IPS-18a (cell line): ENCODE data around the gene DHX16.

ENCODE experiments used
- H3K27ac ChIP-seq: one replicate; pipeline ENCODE4 v1.5.1; 2013; ENCODE audit warnings: low read length
- H3K27me3 ChIP-seq: one replicate; pipeline ENCODE4 v1.6.1; 2013; ENCODE audit warnings: mild to moderate bottlenecking, low read length; ENCODE audit not compliant: control insufficient read depth, insufficient read depth
- H3K36me3 ChIP-seq: one replicate; pipeline ENCODE4 v1.6.1; 2013; ENCODE audit warnings: low read depth, low read length; ENCODE audit not compliant: control insufficient read depth
- H3K4me1 ChIP-seq: one replicate; pipeline ENCODE4 v1.6.1; 2013; ENCODE audit warnings: low read depth, low read length; ENCODE audit not compliant: control insufficient read depth
- H3K4me3 ChIP-seq: one replicate; pipeline ENCODE4 v1.5.1; 2013; ENCODE audit warnings: low read length
- H3K9ac ChIP-seq: one replicate; pipeline ENCODE4 v1.6.1; 2013; ENCODE audit warnings: mild to moderate bottlenecking, low read length, moderate library complexity
- H3K9me3 ChIP-seq: one replicate; pipeline ENCODE4 v1.6.1; 2013; ENCODE audit warnings: low read depth, low read length; ENCODE audit not compliant: control insufficient read depth

The DHX16 gene

GRCh38 chr6:30712441-30712945 lies 39.7 kb upstream of the DHX16 start:
- no peaks in the 10 kb centered on the region for H3K27me3 ChIP-seq
- no peaks in the 10 kb centered on the region for H3K9me3 ChIP-seq
- H3K4me1 ChIP-seq: no peaks in the 10 kb centered on the region
- H3K36me3 ChIP-seq: peaks cover 66% of the 10 kb centered on the region
- H3K9ac ChIP-seq: no peak overlapping the region
- H3K27ac ChIP-seq: no peak overlapping the region
- H3K4me3 ChIP-seq: no peak overlapping the region

DNA sequence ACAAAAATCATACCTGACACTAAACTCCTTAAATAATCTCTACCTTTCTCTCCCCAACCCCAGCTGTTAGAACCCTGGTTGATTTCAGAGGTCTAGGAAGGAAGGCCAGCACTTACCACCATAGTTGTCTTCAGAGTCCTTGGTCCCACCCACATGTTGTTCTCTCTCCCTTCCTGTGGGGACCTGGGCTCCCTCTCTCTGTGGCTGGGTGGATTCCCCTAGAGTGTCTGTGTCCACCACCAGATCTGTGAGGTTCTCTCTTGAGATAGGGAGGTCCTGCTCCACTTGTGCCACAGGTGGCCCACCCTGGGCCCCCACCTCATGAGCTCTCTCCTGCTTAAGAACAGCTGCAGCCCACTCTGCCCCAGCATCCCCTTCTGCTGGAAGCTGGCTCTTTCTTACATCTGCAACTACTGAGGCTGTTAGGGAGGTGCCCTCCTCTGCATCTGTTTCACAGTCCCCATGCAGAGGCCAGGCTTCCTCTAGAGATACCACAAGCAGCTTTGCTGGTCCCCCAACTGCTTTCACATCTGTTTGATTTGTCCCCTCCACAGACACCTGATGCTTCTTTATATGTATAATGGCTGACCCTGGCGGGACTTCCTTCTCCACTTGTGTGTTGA lies 39.1 kb upstream of the DHX16 start:
- no peak overlapping the region for H3K9ac ChIP-seq

DNA sequence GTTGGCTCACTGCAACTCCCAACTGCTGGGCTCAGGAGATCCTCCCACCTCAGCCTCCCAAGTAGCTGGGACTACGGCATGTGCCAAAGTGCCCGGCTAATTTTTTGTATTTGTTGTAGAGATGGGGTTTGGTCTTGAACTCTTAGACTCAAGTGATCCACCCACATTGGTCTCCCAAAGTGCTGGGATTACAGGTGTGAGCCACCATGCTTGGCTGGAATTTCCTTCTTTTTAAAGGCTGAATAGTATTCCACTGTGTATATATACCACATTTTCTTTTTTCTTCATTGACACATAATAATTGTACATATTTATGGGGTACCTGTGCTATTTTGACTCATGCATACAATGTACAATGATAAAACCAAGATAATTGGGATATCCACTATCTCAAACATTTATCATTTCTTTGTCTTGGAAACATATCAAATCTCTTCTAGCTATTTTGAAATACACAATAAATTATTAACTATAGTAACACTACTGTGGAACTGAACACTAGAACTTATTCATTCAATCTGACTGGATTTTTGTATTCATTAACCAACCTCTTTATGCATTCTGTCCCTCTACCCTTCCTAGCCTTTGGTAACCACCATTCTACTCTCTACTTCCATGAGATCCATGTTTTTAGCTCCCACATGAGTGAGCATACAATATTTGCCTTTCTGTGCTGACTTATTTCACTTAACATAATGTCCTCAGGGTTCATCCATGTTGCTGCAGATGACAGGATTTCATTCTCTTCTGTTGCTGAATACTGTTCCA lies 36.5 kb upstream of the DHX16 start:
- Histone ChIP-seq H3K9me3 (no peaks in the 10 kb centered on the region), H3K9ac (no peak overlapping the region), H3K27me3 (no peaks in the 10 kb centered on the region), H3K4me1 (no peaks in the 10 kb centered on the region), H3K27ac (no peak overlapping the region), H3K4me3 (no peak overlapping the region), H3K36me3 (peaks cover 84% of the 10 kb centered on the region)

More for the DNA sequence above, 39.1 kb upstream of the DHX16 start:
- Histone ChIP-seq H3K4me1 (no peaks in the 10 kb centered on the region), H3K9me3 (no peaks in the 10 kb centered on the region), H3K27ac (no peak overlapping the region), H3K27me3 (no peaks in the 10 kb centered on the region), H3K36me3 (peaks cover 72% of the 10 kb centered on the region), H3K4me3 (no peak overlapping the region)

- H3K27me3 ChIP-seq: no peaks in the 10 kb centered on the region
- no peaks in the 10 kb centered on the region for H3K9me3 ChIP-seq
- H3K9ac ChIP-seq: no peak overlapping the region
- H3K36me3 ChIP-seq: peaks cover 82% of the 10 kb centered on the region
- no peaks in the 10 kb centered on the region for H3K4me1 ChIP-seq
- no peak overlapping the region for H3K4me3 ChIP-seq
- H3K27ac ChIP-seq: no peak overlapping the region
Measured at GRCh38 chr6:30707281-30707850, 34.6 kb upstream of the DHX16 start.

GRCh38 chr6:30705620-30706019 lies 32.8 kb upstream of the DHX16 start:
- Histone ChIP-seq H3K27ac (no peak overlapping the region), H3K4me1 (no peaks in the 10 kb centered on the region), H3K9ac (no peak overlapping the region), H3K4me3 (no peak overlapping the region), H3K27me3 (no peaks in the 10 kb centered on the region), H3K36me3 (peaks cover 70% of the 10 kb centered on the region), H3K9me3 (no peaks in the 10 kb centered on the region)

- H3K36me3 ChIP-seq: peaks cover 65% of the 10 kb centered on the region
Measured at GRCh38 chr6:30703821-30704220, 31.0 kb upstream of the DHX16 start.

DNA sequence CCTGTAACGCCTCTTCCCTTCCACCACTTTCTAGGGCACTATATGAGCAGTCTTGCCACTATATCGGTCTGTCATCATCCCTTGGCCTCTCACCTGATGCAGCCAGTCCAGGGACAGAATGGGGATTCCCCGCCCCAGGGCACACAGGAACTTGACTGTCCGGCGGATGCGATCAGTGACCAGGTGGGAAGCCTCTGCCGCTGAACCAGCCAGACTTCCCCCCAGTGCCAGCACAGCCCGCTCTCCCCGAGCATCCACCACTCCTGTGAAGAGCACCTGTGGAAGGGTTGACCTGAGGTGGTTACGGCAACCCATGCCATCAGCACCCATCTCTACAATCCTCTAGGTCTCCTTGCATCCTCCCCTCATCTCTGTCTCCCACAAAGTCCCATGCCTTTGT lies 30.2 kb upstream of the DHX16 start:
- Histone ChIP-seq H3K9me3 (no peaks in the 10 kb centered on the region), H3K36me3 (peaks cover 58% of the 10 kb centered on the region), H3K9ac (no peak overlapping the region), H3K27ac (no peak overlapping the region), H3K4me3 (no peak overlapping the region), H3K27me3 (no peaks in the 10 kb centered on the region), H3K4me1 (no peaks in the 10 kb centered on the region)

More at GRCh38 chr6:30703821-30704220, 31.0 kb upstream of the DHX16 start:
- no peaks in the 10 kb centered on the region for H3K9me3 ChIP-seq
- no peak overlapping the region for H3K27ac ChIP-seq
- no peak overlapping the region for H3K4me3 ChIP-seq
- H3K4me1 ChIP-seq: no peaks in the 10 kb centered on the region
- H3K9ac ChIP-seq: no peak overlapping the region
- no peaks in the 10 kb centered on the region for H3K27me3 ChIP-seq

- Histone ChIP-seq H3K9ac (no peak overlapping the region), H3K27ac (no peak overlapping the region), H3K27me3 (no peaks in the 10 kb centered on the region), H3K36me3 (peaks cover 38% of the 10 kb centered on the region), H3K4me3 (no peak overlapping the region), H3K9me3 (no peaks in the 10 kb centered on the region), H3K4me1 (no peaks in the 10 kb centered on the region)
Measured at GRCh38 chr6:30700340-30700739, 27.5 kb upstream of the DHX16 start.

DNA sequence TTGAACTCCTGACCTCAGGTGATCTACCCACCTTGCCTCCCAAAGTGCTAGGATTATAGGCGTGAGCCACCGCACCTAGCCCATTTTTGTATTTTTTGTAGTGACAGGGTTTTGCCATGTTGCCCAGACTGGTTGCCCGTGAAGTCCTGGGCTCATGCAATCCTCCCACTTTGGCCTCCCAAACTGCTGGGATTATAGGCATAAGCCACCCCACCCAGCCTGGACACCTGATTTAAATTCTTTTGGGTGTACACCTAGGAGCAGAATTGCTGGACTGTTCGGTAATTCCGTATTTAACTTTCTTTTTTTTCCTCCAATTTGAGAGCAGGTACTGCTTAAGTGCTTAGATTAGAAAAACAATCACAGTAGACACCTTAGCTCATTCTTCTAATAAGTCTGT lies 23.6 kb upstream of the DHX16 start:
- H3K36me3 ChIP-seq: peaks cover 12% of the 10 kb centered on the region
- no peaks in the 10 kb centered on the region for H3K9me3 ChIP-seq
- peaks cover 1% of the 10 kb centered on the region for H3K4me1 ChIP-seq
- no peak overlapping the region for H3K4me3 ChIP-seq
- no peaks in the 10 kb centered on the region for H3K27me3 ChIP-seq
- no peak overlapping the region for H3K27ac ChIP-seq
- no peak overlapping the region for H3K9ac ChIP-seq

DNA sequence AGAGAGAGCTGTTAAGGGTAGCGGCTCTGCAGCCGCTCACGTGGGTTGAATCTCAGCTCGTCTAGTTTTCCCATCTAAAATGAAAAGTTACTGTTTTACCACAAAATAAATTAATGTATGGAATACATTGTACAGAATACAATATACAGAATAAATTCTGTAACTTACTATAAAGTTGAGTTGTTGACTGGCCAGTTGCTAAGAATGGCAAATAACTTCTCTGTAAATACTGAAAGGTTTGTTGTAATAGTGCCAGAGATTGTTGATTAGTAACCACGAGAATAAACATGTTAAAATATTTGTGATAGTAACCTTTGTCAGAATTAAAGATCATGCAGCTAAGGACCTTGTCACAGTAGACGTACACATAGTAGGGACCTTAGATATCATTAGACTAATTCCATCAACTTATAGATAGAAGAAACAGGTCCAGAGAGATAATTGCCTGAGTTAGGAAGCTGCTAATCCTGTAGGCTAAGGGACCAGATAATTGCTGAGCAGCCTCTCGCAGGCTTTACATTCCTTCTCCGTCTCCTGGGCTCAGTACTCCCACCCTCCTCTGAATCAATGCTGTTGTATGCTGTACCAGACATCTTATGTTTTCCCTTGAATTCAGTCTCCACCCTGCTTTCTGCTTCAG lies 18.5 kb upstream of the DHX16 start:
- Histone ChIP-seq H3K4me1 (peaks cover 19% of the 10 kb centered on the region), H3K36me3 (no peaks in the 10 kb centered on the region), H3K9ac (peak overlapping the region; percentile 65), H3K27ac (no peak overlapping the region), H3K9me3 (no peaks in the 10 kb centered on the region), H3K27me3 (no peaks in the 10 kb centered on the region), H3K4me3 (peak overlapping the region; percentile 93)

GRCh38 chr6:30690403-30691207 lies 17.8 kb upstream of the DHX16 start, which contains the start of gene NRM:
Gene NRM, minus strand, starts transcription at chr6:30690984. Its CDS starts 10 bp downstream, at chr6:30690974.
- Histone ChIP-seq H3K4me3 (peak within 1 kb of the TSS; percentile 93), H3K27me3 (no peaks in the 10 kb centered on the region), H3K4me1 (peaks cover 26% of the 10 kb centered on the region), H3K9ac (peak within 1 kb of the TSS; percentile 65), H3K36me3 (no peaks in the 10 kb centered on the region), H3K9me3 (no peaks in the 10 kb centered on the region), H3K27ac (peak within 1 kb of the TSS; percentile 46)
